WTC11 (cell line): ENCODE measurements around the gene GSPT2. TPM values are rescaled to one million over a fixed set of nuclear protein-coding genes. Genes with fewer than 3 reads are reported as not detected.

Experiments used
- ATAC-seq: fragments of 200-7000 bp; cut with Tn5 transposase; 2 replicates; pipeline ENCODE4 v1.10.0; 2021; ENCODE audit warnings: mild to moderate bottlenecking, moderate library complexity
- CTCF ChIA-PET: fragments of 300-600 bp; sonication (Branson Sonifier 250); formaldehyde crosslinking; loops from one replicate; lab custom pipeline; 2021; ENCODE audit warnings: antibody characterized with exemption; lab: Charles Lee
- POLR2A ChIA-PET: fragments of 350-600 bp; sonication (Branson Sonifier 250); formaldehyde crosslinking; loops from one replicate; lab custom pipeline; 2021; ENCODE audit warnings: antibody characterized with exemption; lab: Charles Lee
- DNase-seq: peaks from one replicate; pipeline ENCODE4 v3.0.0; 2021; ENCODE audit warnings: low spot score
- H3K27ac Mint-ChIP-seq: 2 replicates; pipeline ENCODE4 v1.8.0; 2021; ENCODE audit warnings: mixed read lengths
- H3K27me3 Mint-ChIP-seq: 2 replicates; pipeline ENCODE4 v1.8.0; 2021; ENCODE audit warnings: low read depth, mild to moderate bottlenecking, moderate library complexity, mixed read lengths
- H3K36me3 Mint-ChIP-seq: 2 replicates; pipeline ENCODE4 v1.8.0; 2021; ENCODE audit warnings: mixed read lengths
- H3K4me1 Mint-ChIP-seq: 2 replicates; pipeline ENCODE4 v1.8.0; 2022; ENCODE audit warnings: mixed read lengths
- H3K4me3 Mint-ChIP-seq: 2 replicates; pipeline ENCODE4 v1.8.0; 2021; ENCODE audit warnings: mild to moderate bottlenecking, moderate library complexity, mixed read lengths
- H3K9me3 Mint-ChIP-seq: 2 replicates; pipeline ENCODE4 v1.8.0; 2021; ENCODE audit warnings: mixed read lengths
- AR ChIP-seq: fragments of 250-450 bp; sonication (Bioruptor Pico); IDR thresholded peaks from 2 replicates; pipeline ENCODE4 v1.9.0; 2021; ENCODE audit warnings: mild to moderate bottlenecking
- ATF6 ChIP-seq: sonication (generic); formaldehyde crosslinking; IDR thresholded peaks from 2 replicates; pipeline ENCODE4 v1.8.1; 2023; ENCODE audit warnings: mild to moderate bottlenecking, missing genetic modification reagents
- CREM ChIP-seq: sonication (generic); formaldehyde crosslinking; IDR thresholded peaks from 2 replicates; pipeline ENCODE4 v1.8.1; 2022; ENCODE audit warnings: mild to moderate bottlenecking, missing genetic modification reagents, moderate library complexity
- CTCF ChIP-seq: fragments of 200-600 bp; IDR thresholded peaks from 2 replicates; pipeline ENCODE4 v1.8.0; 2022; ENCODE audit warnings: antibody characterized with exemption
- ESRRA ChIP-seq: sonication (generic); formaldehyde crosslinking; IDR thresholded peaks from 2 replicates; pipeline ENCODE4 v1.8.1; 2022; ENCODE audit warnings: mild to moderate bottlenecking, missing genetic modification reagents, borderline replicate concordance
- FOXP4 ChIP-seq: sonication (generic); formaldehyde crosslinking; IDR thresholded peaks from 2 replicates; pipeline ENCODE4 v1.8.0; 2022; ENCODE audit warnings: mild to moderate bottlenecking, missing genetic modification reagents
- GTF2I ChIP-seq: fragments of 250-450 bp; sonication (Bioruptor Pico); conservative IDR thresholded peaks from 2 replicates; pipeline ENCODE4 v1.4.0; 2021; ENCODE audit warnings: mild to moderate bottlenecking
- IRF1 ChIP-seq: sonication (generic); formaldehyde crosslinking; IDR thresholded peaks from 2 replicates; pipeline ENCODE4 v1.8.0; 2023; ENCODE audit warnings: missing genetic modification reagents
- MLX ChIP-seq: sonication (generic); formaldehyde crosslinking; IDR thresholded peaks from 2 replicates; pipeline ENCODE4 v1.8.1; 2023; ENCODE audit warnings: mild to moderate bottlenecking, missing genetic modification reagents, moderate library complexity
- NFE2L1 ChIP-seq: sonication (generic); formaldehyde crosslinking; IDR thresholded peaks from 2 replicates; pipeline ENCODE4 v1.8.1; 2023; ENCODE audit warnings: missing genetic modification reagents
- NR1H2 ChIP-seq: sonication (generic); formaldehyde crosslinking; IDR thresholded peaks from 2 replicates; pipeline ENCODE4 v1.9.0; 2021; ENCODE audit warnings: mild to moderate bottlenecking, moderate library complexity, missing genetic modification reagents
- RELA ChIP-seq: sonication (generic); formaldehyde crosslinking; IDR thresholded peaks from 2 replicates; pipeline ENCODE4 v1.8.1; 2022; ENCODE audit warnings: missing genetic modification reagents, mild to moderate bottlenecking, borderline replicate concordance
- RORB ChIP-seq: fragments of 250-450 bp; sonication (Bioruptor Pico); IDR thresholded peaks from 2 replicates; pipeline ENCODE4 v1.9.0; 2021; ENCODE audit warnings: mild to moderate bottlenecking
- SMAD3 ChIP-seq: sonication (generic); formaldehyde crosslinking; IDR thresholded peaks from 2 replicates; pipeline ENCODE4 v1.8.0; 2022; ENCODE audit warnings: missing genetic modification reagents, mild to moderate bottlenecking, borderline replicate concordance
- USF1 ChIP-seq: sonication (generic); formaldehyde crosslinking; IDR thresholded peaks from 2 replicates; pipeline ENCODE4 v1.8.0; 2022; ENCODE audit warnings: mild to moderate bottlenecking, missing genetic modification reagents
- ZBTB21 ChIP-seq: sonication (generic); formaldehyde crosslinking; IDR thresholded peaks from 2 replicates; pipeline ENCODE4 v1.8.1; 2023; ENCODE audit warnings: mild to moderate bottlenecking, missing genetic modification reagents, borderline replicate concordance
- ZNF121 ChIP-seq: sonication (generic); formaldehyde crosslinking; IDR thresholded peaks from 2 replicates; pipeline ENCODE4 v1.8.0; 2023; ENCODE audit warnings: missing genetic modification reagents
- ZNF532 ChIP-seq: fragments of 250-450 bp; sonication (Bioruptor Pico); IDR thresholded peaks from 2 replicates; pipeline ENCODE4 v1.9.0; 2021; ENCODE audit warnings: mild to moderate bottlenecking, borderline replicate concordance
- total RNA-seq: library from RNA; stranded (reverse); gene quantifications from 3 replicates; pipeline ENCODE4 v1.2.3, GENCODE V29; 2021

GSPT2 gene
- total RNA-seq, 1 experiment from 2014 or later, result 25.9 TPM

- TF ChIP-seq ZNF532 (CRISPR knock-in tag) (no peak), MLX (CRISPR knock-in tag) (no peak), RORB (no peak), FOXP4 (no peak)
Measured at GRCh38 chrX:51694254-51694653, 49.0 kb upstream of the GSPT2 start (continued).

- Mint-ChIP-seq H3K27me3 (peaks cover 4% of the 10 kb centered on the region; the same call in 1 of the 2 replicates), H3K4me1 (0 out of 2 replicates have a peak, but pooled peaks cover 3% of the 10 kb centered on the region), H3K27ac (no peak overlapping the region), H3K4me3 (no peak overlapping the region), H3K9me3 (no peaks in the 10 kb centered on the region), H3K36me3 (no peaks in the 10 kb centered on the region)
- no peak for DNase-seq
- no peak for ATAC-seq
- ChIA-PET CTCF (interaction anchor here (0.5 to 1.1 kb wide), 2 partner anchors 56 to 105 kb away, joined by 3 to 4 read pairs; no protein-coding TSS in a partner anchor), POLR2A (no interaction called here)
- TF ChIP-seq IRF1 (CRISPR knock-in tag) (no peak), CREM (CRISPR knock-in tag) (no peak), ZNF121 (no peak), ATF6 (CRISPR knock-in tag) (no peak), FOXP4 (no peak), SMAD3 (CRISPR knock-in tag) (no peak), USF1 (CRISPR knock-in tag) (no peak), RELA (CRISPR knock-in tag) (no peak), NFE2L1 (no peak), NR1H2 (CRISPR knock-in tag) (no peak), ZBTB21 (CRISPR knock-in tag) (no peak), ESRRA (no peak), GTF2I (no peak), CTCF (no peak), AR (CRISPR knock-in tag) (no peak)
Measured at GRCh38 chrX:51697397-51697796, 45.8 kb upstream of the GSPT2 start.
